Stimulated activated CD8-positive, alpha-beta memory T cell treated with anti-CD3 and anti-CD28 coated beads, Interleukin-15, amount 100 ng/mL, for 48 hours (primary cell): ENCODE data around the gene EXOC2.
"Not testable (repeated sequence)": the region's sequence is repeated elsewhere in the genome, so short reads cannot be mapped to it uniquely, and the experiment has no call there.

Experiments
- DNase-seq, 2 donors: peaks; one replicate each; pipeline ENCODE4 v3.0.0-alpha.2; 2020; ENCODE audit warnings: low read depth in 2 of 2

The EXOC2 gene

DNA sequence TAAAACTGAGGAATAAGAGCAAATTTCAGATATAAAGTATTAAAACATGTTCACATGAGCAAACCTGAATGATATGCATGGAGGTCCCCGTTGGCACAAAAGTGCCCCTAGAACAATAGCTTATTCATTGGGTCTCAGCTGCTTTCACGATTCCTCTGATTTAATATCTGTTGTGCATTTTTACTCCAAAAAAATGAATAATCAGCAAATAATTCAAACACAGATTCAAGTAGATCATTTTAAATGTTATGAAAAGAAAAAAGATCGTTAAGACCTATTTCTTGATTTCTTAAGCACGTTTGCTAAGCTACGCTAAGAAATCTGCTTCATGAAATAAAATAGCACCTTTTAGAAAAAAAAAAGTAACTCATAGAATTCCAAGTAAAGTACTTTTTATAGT lies 57.7 kb downstream of the EXOC2 start:
- DNase-seq, result no peak

DNA sequence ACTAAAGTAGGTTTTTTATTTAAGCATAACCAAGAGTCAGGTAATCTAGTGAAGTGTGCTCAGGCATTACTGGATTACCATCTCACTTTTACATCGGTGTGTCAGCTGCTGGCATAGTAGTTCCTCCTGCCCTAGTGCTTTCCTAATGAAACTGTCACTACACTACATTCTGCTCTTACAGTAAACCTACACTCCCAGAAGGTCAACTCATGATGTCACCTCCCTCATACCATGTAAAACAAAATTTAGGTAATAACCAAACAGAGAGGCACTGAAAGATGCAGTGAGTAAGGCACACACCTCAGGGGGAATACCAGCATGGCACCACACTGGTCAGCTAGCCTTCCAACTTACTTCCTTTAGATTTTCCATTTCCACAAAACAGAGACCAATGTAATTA lies 59.3 kb downstream of the EXOC2 start:
- DNase-seq, result no peak

DNA sequence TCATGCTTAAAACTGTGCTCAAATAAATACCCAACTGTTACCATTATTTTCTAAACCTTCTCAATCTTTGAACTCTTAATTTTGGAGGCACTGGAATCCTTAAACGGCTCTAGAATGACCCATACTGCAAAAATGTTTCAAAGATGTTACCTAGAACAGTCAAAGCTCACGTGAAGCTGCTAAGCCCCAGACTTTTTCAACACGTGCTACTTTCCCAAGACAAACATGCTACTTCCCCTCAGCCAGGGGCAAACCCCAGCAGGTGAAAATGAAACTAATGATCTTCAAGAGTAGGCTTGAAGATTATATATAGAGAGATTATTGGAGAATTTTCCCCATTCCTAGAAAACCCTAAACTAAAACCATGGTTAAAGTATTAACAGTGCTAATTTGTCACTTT lies 64.2 kb downstream of the EXOC2 start:
- DNase-seq, result no peak

DNA sequence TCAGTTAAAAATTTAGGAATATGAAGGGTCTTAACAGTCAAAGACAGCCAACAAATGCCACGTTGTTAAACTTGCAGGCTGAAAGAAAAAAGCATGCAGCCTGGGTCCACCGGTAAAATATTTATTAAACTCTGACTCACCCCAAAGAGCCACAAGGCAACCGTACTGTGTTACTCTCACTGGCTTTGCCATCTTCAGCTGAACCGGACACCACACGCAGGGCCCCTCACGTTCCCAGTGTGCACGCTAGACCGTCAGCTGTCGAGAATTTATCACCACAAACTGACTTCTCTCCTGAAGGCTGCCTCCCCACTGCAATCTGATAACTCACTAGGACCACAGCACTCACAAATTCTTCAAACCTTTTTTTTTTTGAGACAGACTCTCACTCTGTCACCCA lies 66.7 kb downstream of the EXOC2 start:
- DNase-seq, result no peak

DNA sequence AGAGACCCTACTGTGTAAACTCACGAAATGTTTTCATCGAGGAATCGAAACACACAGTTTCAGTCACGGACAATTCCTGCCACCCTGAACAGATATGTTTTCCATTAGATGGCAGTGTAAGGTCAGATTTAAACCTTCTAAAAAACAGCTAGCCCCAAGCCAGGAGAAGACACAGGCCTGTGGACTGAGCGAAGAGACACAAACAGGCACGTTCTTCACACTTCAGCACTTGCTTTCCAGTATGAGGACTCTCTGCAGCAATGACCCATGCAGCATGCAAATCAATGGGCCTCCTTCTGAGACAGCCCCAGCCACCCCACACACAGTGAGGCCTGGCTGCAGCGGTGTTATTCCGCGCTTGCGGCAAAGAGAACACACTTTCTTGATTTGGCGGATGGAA lies 68.0 kb downstream of the EXOC2 start:
- no peak for DNase-seq

DNA sequence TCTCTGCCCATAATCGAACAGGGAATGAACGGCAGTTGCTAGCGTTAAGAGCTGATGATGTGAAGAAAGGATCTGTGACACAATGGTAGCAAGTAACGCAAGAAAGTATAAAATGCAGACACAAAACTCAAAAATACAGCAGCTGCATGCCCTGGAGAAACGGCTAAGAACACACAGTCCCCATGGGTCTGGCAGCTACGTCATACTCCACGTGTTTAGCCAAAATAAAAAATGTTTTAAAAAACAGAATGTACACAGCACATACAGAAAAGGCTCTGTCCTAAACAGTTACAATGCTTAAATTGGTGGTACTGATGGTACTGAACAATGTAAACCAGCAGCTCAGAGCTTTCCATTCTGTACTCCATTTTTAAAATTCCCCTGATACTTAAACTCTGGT lies 70.5 kb downstream of the EXOC2 start:
- no peak for DNase-seq

DNA sequence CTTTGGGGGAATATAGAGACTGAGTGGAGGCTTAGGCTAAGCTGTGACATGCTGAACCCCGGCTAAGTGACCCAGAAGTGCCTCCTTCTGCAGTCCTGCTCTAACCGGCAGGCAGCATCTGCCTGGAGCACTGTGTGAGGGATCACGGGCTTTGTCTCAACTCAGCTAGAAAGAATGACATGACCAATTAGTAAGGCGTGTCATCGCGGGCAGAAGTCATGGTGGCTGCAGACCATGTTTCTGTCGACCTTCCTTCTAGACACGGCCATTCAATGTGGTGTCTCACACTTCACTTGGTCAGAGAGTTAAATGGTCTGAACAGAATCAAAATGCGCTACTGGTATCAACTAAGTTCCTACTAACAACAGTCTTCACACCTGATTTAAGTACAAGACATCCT lies 71.0 kb downstream of the EXOC2 start:
- DNase-seq, result no peak

DNA sequence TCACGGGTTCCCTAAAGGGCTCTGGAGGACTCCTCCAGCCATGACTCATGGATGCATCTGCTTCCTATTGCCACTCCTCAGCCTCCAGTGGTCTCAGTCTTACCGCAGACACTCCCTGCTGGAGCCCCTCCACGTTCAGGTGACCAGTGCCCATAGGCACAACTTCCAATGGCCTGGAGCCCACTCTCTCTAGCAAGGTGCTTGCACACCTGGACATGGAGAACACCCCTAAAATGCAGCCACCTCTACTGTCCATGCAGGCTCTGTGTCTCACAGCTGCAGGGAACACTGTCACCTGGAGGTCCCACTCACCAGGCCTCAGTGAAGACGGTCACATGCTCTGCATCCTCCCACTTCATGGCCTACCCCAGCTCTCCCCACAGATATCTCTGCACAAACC lies 72.0 kb downstream of the EXOC2 start:
- no peak for DNase-seq

DNA sequence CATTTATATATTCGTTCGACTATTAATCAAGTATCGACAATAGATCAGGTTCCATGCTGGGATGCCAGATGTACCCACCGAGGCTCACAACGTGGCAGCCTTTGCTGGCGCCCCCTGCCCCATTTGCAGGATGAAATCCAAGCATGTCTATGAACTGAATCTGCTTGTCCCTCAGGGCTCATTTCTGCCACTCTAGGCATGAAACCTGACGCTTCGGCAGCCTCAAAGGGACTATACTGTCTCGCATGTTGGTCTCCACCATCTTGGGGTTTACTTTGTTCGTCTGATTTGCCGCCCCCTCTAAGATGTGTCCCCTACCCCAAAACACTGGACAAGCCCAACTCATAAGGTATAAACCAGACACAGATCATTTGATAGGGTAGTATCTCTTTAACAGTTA lies 72.8 kb downstream of the EXOC2 start:
- no peak for DNase-seq

DNA sequence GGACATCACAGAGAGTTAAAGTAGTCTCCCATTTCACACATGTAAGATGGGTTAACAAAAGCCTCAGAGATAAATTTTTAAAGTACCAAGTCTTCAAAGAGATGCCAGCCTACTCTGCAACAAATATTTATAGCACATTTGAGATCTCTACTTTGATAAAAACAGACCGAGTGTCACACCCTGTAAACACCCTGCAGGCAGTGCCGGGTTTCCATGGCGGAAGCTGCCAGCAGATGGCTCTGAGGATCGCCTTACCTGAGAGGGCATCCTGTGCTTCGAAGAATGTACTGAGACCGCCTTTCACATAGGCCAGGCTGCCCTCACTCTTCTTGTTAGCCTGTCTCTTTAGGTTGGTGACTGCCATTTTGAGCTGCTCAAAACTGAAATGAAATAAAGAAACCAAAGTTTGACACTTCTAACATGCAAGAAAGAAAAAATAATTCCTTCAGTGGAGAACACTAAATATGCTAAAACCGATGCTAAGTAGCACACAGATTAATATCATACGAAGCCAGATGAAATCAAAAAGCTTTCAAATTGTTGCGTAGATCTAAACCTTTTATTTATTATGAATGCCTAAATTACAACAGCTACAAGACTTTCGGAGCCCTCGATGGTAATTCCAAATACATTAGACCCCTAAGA lies 75.4 kb downstream of the EXOC2 start:
- DNase-seq, result no peak

DNA sequence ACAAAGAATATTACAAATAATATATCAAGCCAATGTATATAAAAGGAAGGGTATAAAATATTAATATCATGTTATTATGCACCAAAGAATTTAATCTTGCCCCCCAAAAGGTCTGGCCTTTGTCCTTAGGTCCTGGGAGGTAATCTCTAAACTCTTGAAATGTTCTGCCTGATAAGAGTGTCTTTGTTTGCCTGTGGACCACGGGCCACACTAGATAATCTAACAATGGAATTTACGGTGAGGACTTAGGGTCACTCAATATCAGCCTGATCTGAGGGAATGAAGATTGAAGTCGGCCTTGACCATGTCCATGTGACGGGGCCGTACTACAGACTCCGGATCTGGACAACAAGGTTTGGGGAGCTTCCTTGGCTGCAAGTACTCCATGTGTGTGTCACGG lies 79.0 kb downstream of the EXOC2 start:
- no peak for DNase-seq

DNA sequence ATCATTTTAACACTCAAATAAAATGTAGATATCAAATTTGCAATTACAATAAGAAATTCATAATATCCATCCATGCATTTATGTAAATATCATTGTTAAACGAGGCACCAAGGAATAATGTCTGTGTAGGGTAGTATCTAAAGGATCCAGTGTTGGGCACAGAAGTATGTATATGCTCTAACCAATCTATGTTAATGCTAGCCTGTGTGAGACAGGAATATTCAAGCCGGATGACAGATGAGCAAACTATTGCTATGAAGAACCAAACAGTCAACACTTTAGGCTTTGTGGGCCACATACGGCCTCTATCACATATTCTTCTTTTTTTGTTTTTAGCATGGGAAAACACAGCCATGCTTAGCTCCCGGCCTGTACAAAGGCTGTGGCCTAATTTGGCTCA lies 81.0 kb downstream of the EXOC2 start:
- no peak for DNase-seq

DNA sequence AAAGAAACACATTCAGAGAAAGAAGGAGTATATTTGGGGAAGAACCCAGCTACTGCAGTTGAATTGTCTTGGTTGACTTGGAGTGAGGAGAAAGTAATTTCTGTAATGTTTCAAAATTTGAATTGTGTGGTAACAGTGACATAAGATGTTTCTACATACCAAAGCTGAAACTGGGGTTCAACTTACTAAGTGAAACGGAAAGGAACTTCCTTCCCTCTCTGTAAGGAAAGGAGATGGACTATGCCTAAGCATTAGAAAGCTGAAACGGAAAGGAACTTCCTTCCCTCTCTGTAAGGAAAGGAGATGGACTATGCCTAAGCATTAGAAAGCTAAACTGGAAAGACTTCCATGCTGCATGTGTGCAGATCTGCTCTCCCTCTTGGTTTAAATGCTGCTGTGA lies 82.1 kb downstream of the EXOC2 start:
- no peak for DNase-seq

DNA sequence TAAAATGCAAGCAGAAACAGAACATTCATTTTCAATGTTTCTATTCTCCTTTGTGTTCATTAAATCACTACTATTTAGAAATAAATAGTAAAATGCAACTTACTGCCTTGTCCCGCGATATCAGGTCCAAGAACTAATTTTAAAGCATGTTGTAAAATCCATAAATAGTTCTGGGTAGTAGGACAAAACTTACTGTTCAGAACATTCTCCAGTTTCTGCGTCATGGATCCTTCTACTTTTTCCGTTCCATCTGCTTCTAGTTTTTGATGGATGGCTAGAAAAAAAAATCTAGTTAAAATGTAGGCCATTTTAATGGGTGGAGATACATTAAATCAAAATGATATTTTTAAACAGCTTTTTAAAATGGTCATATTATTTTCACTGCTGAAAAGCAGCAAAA lies 83.0 kb downstream of the EXOC2 start:
- no peak for DNase-seq

DNA sequence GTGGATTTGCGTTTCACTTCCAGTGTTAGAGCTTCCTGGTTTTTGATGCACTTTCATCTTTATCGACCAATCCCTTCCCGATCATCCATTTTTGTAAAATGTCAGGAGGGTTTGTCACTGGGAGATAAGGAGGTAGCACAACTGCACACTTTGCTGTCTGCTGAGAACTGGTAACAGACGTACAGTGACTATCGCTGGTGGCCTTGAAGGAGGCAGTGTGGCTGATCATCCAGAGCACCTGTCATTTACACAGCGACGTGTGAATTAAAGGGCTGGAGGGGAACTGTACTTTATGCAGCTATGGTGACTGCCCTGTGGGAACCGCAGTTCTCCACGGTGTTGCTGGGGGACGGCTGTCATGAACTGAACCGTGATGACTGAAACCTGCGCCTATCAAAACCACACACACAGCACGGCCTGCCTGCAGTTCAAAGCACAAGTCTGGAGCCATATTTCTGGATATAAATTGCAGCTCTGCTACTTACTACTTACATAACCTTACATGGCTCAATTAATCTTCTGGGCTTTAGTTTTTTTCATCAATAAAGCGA lies 86.0 kb downstream of the EXOC2 start:
- DNase-seq, result no peak

DNA sequence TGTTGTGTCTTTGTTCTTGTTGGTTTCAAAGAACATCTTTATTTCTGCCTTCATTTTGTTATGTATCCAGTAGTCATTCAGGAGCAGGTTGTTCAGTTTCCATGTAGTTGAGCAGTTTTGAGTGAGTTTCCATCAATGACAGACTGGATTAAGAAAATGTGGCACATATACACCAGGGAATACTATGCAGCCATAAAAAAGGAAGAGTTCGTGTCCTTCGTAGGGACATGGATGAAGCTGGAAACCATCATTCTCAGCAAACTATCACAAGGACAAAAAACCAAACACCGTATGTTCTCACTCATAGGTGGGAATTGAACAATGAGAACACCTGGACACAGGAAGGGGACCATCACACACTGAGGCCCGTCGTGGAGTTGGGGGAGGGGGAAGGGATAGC lies 87.0 kb downstream of the EXOC2 start:
- DNase-seq, result not testable (repeated sequence)

DNA sequence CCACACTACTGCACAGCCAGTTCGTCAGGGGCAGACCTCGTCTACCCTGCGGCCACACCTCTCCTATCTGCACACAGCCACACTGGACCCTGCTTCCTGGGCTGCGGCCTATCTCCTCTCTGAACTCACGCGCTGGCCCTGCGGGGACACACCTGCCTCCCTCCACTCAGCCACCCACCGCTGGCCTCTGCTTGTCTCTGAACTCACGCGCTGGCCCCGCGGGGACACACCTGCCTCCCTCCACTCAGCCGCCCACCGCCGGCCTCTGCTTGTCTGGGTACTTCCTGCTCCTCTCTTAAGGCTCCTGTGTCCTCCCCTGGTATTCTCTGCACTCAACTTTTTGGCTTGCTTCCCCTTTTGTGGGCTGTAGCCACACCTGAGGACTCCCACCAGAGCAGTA lies 88.4 kb downstream of the EXOC2 start:
- DNase-seq, result no peak

DNA sequence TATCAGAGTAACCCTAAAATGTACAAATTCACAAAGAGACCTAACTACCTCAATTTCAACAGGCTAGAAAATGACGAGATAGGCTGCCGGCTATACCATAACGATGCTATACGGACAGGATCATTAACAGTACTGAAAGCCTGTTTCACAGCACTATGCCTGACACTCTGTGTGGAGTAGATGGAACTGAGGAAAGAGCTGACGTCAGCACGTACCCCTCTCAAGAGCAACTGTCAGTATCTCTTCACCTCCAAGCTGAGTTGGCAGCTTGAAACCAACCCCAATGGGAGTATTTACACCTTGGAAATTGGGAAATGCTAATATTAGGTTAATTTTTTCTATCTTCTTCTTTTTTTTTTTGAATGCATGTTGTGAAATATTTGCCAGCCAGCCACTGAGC lies 89.7 kb downstream of the EXOC2 start:
- DNase-seq, result no peak

DNA sequence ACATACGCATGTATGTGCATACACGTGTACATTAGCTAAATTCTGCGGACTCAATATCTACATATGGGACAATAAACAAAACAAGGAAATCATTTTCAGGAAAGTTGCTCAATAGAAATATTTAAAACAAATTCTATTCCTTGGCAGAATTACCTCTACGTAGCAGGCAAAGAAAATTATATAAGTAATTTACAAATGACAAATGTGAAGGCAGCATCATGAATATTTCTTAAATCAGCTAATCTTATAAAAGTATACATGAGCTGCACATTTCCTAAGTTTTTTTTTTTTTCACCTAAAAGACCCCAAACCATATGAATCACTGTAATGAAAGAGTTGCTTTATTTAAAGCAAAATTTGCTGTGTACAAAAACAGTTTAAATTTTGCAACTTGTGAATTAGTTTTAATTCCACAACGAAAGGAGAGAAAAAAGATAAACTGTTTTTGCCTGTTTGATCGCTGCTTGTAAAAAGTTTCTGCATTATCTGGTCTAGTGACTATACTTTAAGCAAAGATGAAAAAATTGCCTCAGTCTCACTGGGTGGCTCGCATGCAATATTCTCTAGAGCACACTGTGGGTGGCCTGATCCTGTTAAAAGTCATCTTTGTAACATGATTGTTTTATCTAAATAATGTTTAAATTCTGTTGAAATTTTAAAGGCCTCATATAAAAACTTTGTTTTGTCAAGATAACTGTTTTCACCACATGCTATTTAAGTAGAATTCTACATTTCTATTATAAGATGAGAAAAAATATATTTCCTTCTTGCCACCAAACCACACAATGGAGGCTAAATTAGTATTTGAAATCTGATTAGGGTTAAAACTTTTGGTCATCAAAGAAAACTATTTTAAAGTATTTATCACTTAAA lies 93.1 kb downstream of the EXOC2 start:
- DNase-seq, result no peak

DNA sequence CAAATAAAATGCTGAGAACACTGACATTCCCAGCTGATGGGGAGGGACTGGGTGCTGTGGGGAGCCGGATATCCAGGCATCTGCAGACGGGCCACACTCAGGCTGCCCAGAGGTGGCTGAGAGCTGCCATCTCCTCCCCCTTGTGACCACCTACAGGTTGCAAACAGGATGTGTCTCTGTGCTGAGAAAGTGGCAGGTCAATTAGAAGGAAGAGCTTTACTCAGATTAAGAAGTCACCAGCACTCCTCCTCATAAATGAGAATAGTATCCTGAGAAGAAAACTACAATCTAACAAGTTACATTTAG lies 99.1 kb downstream of the EXOC2 start:
- DNase-seq, result no peak

DNA sequence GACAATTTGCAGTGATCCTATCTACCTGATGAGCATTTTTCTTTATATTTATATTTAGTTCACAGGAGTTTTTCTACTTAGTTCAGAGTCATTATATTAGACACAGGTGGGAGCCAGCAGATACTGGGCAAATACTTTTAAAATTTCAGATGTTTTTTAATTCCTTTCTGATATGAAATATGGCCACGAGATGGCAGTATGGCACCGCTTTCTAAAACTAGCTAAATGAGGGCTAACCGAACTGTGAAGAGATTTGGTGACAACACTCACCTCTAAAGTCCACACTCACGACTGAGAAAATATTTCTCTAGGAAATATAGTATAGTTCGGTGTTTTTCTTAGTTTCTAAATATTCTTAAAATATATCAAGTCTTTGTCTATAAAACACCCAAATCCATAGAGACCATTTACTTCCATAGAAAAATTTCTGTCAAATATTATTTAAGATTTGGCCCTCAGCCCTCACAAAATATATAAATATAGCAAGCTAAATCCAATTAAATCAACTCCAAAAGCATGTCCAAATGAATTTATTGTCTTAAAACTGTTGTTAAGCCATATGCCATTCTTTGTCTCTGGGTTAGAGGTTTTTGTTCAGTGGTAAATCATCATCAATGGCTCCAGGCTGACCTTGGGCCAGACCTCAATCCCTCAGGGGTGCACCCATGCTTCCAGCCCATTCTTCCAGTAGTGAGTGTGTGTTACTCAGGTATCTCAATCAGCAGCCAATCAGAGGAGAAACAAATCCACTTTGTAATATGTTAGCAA lies 99.6 kb downstream of the EXOC2 start:
- peak; percentile 11 to 15 for DNase-seq

DNA sequence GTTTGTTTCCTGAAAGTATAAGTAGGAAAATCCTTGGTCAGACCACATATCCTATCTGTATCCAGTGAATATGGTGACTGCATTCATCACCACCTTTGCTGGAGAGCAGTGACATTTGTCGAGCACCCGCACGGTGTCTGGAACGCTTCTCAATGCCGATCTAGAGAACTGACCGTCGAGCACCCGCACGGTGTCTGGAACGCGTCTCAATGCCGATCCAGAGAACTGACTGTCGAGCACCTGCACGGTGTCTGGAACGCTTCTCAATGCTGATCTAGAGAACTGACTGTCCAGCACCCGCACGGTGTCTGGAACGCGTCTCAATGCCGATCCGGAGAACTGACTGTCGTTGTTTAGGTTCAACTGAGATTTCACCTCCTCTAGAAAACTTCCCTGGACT lies 103.8 kb downstream of the EXOC2 start:
- no peak for DNase-seq

DNA sequence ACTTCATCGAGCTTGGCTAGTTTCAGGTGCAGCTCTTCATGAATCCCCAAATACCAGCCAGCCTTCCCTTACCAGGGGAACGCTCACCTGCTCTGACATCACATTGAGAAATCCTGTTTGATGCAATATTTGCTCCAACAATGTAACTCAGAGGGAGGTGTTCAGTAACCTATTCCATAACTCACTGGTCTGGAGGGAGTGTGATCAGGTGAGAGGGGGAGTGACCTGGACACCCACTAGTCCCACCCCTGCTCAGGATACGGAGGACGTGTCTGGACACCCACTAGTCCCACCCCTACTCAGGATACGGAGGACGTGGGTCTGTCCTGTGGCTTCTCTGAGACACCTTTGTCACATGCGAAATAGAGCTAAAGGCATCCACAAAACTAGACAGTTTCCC lies 106.4 kb downstream of the EXOC2 start:
- DNase-seq, result no peak
